HG03558 (cell line): ENCODE results near the gene DRC3.

Experiments used
- ATAC-seq: cut with Tn5 transposase; IDR thresholded peaks from one replicate; pipeline ENCODE4 v1.9.1; 2021; ENCODE audit warnings: moderate number of reproducible peaks; ENCODE audit not compliant: unreplicated experiment; ENCODE audit errors: extremely low read depth

Gene DRC3, protein sequence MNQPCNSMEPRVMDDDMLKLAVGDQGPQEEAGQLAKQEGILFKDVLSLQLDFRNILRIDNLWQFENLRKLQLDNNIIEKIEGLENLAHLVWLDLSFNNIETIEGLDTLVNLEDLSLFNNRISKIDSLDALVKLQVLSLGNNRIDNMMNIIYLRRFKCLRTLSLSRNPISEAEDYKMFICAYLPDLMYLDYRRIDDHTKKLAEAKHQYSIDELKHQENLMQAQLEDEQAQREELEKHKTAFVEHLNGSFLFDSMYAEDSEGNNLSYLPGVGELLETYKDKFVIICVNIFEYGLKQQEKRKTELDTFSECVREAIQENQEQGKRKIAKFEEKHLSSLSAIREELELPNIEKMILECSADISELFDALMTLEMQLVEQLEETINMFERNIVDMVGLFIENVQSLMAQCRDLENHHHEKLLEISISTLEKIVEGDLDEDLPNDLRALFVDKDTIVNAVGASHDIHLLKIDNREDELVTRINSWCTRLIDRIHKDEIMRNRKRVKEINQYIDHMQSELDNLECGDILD

DNA sequence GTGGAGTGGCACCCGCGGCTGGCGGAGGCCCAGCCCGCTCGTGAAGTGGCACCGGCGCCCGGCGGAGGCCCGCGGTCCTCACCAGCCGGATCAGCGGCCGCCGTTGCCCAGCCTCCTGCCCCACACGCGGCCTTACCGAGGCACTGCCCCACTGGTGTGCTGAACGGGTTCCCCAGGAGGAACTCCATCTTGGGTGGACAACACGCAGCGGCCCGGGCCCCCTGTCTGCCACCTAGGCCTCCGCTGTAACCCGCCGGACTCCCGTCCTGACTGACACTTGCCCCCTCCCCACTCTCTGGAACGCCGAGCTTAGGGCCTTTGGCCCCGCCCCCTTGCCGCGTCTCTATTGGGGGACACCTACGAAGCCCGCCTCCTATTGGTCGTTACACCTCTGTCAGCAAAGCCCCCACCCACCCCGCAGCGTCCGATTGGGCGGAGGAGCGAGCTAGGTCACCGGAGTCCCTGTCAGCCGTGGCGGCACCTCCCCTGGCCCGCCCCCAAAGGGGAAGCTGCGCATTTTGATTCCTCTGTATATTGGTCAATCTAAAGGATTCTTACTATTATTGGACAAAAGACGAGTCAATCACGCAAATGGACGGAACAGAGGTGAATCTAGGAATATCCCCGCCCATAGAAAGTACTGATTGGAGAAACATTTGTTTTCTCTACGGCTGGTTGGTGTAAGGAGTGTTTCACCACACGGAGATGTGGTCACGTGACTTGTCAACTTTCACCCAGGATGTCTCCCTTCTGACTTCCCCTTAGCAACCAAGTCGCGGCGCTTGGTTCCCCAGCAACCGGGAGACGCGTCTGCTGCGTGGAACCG lies at the start of gene DRC3, which contains the start of gene TOM1L2:
DRC3 (plus strand) TSS at position 737 of the 826 bp plus-strand sequence. CDS start 4,737 bp downstream, outside the sequence.
TOM1L2 (minus strand) TSS at position 275 of the 826 bp plus-strand sequence; CDS start at position 188, 87 bp downstream.
- peak; percentile 77 for ATAC-seq

- ATAC-seq = no peak
These were observed 48.4 kb upstream of the DRC3 start for GRCh38 chr17:17924131-17924856.

DNA sequence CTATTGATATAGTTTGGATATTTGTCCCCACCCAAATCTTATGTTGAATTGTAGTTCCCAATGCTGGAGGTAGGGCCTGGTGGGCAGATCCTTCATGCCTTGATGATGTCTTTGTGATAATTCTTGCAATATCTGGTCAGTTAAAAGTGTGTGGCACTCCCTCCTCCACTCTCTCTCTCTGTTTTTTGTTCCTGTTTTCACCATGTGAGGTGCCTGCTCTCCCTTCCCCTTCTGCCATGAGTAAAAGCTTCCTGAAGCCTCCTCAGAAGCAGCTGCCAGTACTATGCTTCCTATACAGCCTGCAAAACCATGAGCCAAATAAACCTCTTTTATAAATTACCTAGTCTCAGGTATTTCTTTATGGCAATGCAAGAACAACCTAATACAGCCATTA lies 47.8 kb upstream of the DRC3 start:
- no peak for ATAC-seq

GRCh38 chr17:17926036-17926435 lies 46.6 kb upstream of the DRC3 start:
- no peak for ATAC-seq

GRCh38 chr17:17926840-17927449 lies 45.7 kb upstream of the DRC3 start:
- ATAC-seq = no peak

DNA sequence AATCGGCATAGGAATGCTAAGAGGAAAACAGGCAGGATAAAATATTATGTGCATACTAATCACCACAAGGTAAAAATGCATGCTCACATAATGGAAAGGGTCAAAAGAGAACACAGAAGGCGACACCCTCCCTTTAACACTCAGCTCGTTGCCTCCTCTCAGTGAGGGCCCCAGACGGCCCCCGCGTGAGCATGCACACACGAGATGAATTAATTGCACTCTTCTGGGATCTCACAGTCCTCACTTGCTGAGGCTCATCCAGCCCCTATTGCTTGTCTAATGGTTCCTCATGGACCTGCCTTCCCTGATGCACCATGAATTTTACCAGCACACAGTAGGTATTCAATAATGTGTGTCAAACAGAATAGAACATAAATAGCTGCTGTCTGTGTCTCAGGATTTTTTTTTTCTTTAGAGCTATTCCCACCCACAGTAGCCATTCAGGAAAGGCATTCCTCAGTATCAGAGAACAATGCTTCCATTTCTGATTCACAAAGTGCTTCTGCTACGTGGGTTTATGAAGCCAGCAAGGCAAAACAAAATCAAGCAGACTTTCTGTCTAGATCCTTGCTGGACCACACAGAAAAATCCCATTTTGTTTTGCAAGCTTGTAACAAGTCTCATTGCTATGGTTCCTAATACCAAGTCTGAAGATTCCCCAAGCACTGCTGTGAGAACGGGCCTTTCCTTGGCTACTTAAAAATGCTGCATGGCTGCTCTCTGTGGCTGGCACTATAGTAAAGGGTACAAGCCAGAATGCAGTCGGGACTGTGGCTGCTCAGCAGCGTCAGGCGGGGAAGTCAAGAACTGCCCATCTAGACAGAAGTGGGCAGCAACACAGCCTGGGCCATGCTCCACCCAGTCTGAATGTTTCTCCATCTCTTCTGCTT lies 44.0 kb upstream of the DRC3 start:
- no peak for ATAC-seq

- ATAC-seq = no peak
These were observed 42.8 kb upstream of the DRC3 start for GRCh38 chr17:17929655-17930380.

GRCh38 chr17:17930674-17931073 lies 42.0 kb upstream of the DRC3 start:
- no peak for ATAC-seq

- ATAC-seq = no peak
These were observed 41.5 kb upstream of the DRC3 start for GRCh38 chr17:17931159-17931558.

GRCh38 chr17:17933775-17934174 lies 38.9 kb upstream of the DRC3 start:
- no peak for ATAC-seq

GRCh38 chr17:17934214-17934613 lies 38.4 kb upstream of the DRC3 start:
- no peak for ATAC-seq

GRCh38 chr17:17934806-17935205 lies 37.9 kb upstream of the DRC3 start:
- no peak for ATAC-seq

- ATAC-seq = no peak
These were observed 37.1 kb upstream of the DRC3 start for GRCh38 chr17:17935321-17936271.

DNA sequence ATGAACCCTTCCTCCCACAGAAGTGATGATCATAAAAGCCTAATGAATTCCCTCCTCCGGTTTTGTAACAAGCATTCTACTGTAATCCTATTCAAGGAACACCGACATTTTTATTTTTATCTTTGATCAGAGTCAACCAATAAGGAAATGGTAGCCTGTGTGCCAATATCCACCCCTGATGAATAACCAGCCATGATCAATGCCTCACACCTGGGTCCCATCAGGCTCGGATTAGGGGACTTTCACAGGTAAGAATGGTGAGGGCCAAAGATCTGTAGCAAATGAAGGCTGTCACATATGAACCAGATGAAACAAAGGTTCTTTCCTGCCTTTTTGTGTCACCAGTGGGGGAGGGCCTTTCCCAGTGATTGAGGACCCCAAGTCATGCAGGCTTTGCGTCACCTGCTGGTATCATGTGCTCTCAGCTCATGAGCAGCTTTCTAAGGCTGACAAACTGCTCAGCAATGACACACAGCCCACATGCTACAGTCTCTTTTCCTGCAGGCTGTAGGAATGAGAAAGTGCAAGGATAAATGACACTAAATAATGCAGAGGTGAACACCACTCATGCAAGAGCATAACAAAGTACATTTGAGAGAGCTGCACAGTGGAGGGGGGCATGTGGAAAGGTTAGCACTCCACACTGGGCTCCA lies 35.3 kb upstream of the DRC3 start:
- ATAC-seq = no peak

DNA sequence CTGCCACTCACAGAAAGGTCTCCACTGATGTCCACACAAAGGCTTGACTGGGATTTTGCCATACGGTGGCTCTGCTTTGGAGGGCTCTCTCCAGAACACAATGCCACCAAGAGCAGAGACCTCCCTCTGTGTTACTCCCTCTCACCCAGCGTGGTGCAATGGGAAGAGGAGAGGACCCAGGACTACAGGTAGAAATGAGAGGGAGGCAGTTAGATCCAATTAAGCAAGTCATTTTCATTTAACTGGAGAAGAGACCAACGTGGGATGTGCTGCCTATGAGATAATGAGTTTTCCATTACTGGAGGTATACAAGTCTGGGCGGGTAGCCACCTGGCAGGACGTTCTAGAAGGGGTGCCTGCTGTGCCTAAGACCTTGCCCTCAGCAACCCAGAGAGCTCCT lies 34.7 kb upstream of the DRC3 start:
- no peak for ATAC-seq

- ATAC-seq = no peak
These were observed 34.1 kb upstream of the DRC3 start for GRCh38 chr17:17938388-17939107.
